Esophagus squamous epithelium (tissue), 4 donors: Measurements from ENCODE around the gene BCKDHB.

Experiments
- CTCF ChIP-seq, 6 experiments: fragments of 450-650 bp in 4 of 6; fragments of 200-600 bp in 2 of 6; sonication (generic) in 2 of 6; IDR thresholded peaks; one replicate each; pipeline ENCODE4 v1.5.1; 2016 to 2019; ENCODE audit warnings: antibody characterized with exemption in 6 of 6, mild to moderate bottlenecking in 4 of 6, moderate library complexity in 4 of 6
- POLR2A ChIP-seq, 4 donors: fragments of 450-650 bp; IDR thresholded peaks; one replicate each; pipeline ENCODE4 v1.6.1; 2017; ENCODE audit warnings: antibody characterized with exemption in 4 of 4, mild to moderate bottlenecking in 4 of 4, moderate library complexity in 3 of 4

GRCh38 chr6:80165143-80165542 is 58.7 kb downstream of the BCKDHB start:
- no peak for TF ChIP-seq CTCF (IDR thresholded peaks at IDR 0.05)
- no peak for TF ChIP-seq POLR2A (IDR thresholded peaks at IDR 0.05)
